Cardiac muscle cell (in vitro differentiated cells and primary cell): ENCODE results near the gene MARCHF10. TPM values are rescaled to one million over a fixed set of nuclear protein-coding genes. Genes with fewer than 3 reads are reported as not detected.
"Not testable (repeated sequence)": the region's sequence is repeated elsewhere in the genome, so short reads cannot be mapped to it uniquely, and the experiment has no call there.

Experiments
- DNase-seq, 2 donors: peaks; one replicate each; pipeline versions ENCODE4 v3.0.0 to v3.0.0-alpha.2; 2010 to 2017; ENCODE audit warnings: low read depth in 1 of 2, low spot score in 1 of 2
- H3K27ac ChIP-seq: fragments of 200-600 bp; sonication (generic); 2 replicates; pipeline ENCODE4 v1.5.1; 2016
- H3K27me3 ChIP-seq: fragments of 200-600 bp; sonication (generic); 2 replicates; pipeline ENCODE4 v1.6.0; 2016; ENCODE audit warnings: control low read depth
- H3K36me3 ChIP-seq: fragments of 200-600 bp; sonication (generic); 2 replicates; pipeline ENCODE4 v1.5.1; 2016; ENCODE audit warnings: control low read depth
- H3K4me1 ChIP-seq: fragments of 200-600 bp; sonication (generic); 2 replicates; pipeline ENCODE4 v1.8.1; 2017; ENCODE audit warnings: low read depth, mild to moderate bottlenecking, mixed run types
- H3K4me3 ChIP-seq: fragments of 200-600 bp; sonication (generic); 2 replicates; pipeline ENCODE4 v1.5.1; 2016; ENCODE audit warnings: mild to moderate bottlenecking
- H3K9me3 ChIP-seq: fragments of 200-600 bp; sonication (generic); 2 replicates; pipeline ENCODE4 v1.5.1; 2017; ENCODE audit warnings: low read depth, mild to moderate bottlenecking, control low read depth
- CTCF ChIP-seq: IDR thresholded peaks from 2 replicates; pipeline ENCODE4 v1.5.1; 2012; ENCODE audit warnings: low read depth, mild to moderate bottlenecking, low read length
- polyA plus RNA-seq: library from polyadenylated mRNA; unstranded; fragments of >200 nt; fragmentation: Nextera tagmentation; extraction: Ambion mirVana; gene quantifications from 2 replicates; pipeline ENCODE4 v1.2.1, GENCODE V29; 2016
- total RNA-seq: library from RNA; depleted of rRNA; stranded (reverse); fragments of >200 nt; gene quantifications from 2 replicates; pipeline ENCODE4 v1.2.3, GENCODE V29; 2016

Gene MARCHF10
- total and polyA plus RNA-seq, 2 experiments from 2014 or later = 0.77 to 1.1 TPM

GRCh38 chr17:62692721-62693431, 115.2 kb downstream of the MARCHF10 start:
- Histone ChIP-seq H3K36me3 (no peaks in the 10 kb centered on the region), H3K27ac (no peak overlapping the region), H3K27me3 (no peaks in the 10 kb centered on the region), H3K4me1 (peaks cover 5% of the 10 kb centered on the region), H3K4me3 (no peak overlapping the region), H3K9me3 (no peaks in the 10 kb centered on the region)
- DNase-seq = peak; percentile 54 to 56
- peak; percentile 61 for TF ChIP-seq CTCF

GRCh38 chr17:62692159-62692651, 115.9 kb downstream of the MARCHF10 start:
- H3K27me3 ChIP-seq = no peaks in the 10 kb centered on the region
- no peaks in the 10 kb centered on the region for H3K36me3 ChIP-seq
- H3K4me3 ChIP-seq = no peak overlapping the region
- no peak overlapping the region for H3K27ac ChIP-seq
- no peaks in the 10 kb centered on the region for H3K9me3 ChIP-seq
- TF ChIP-seq CTCF = no peak
- no peak for DNase-seq
- peaks cover 2% of the 10 kb centered on the region for H3K4me1 ChIP-seq

GRCh38 chr17:62691589-62691915, 116.6 kb downstream of the MARCHF10 start:
- DNase-seq, H3K9me3 ChIP-seq, H3K36me3 ChIP-seq, H3K4me3 ChIP-seq, H3K27me3 ChIP-seq, H3K4me1 ChIP-seq, H3K27ac ChIP-seq: not testable (repeated sequence)

GRCh38 chr17:62690168-62690897, 117.8 kb downstream of the MARCHF10 start:
- no peak for DNase-seq
- no peak for TF ChIP-seq CTCF
- H3K36me3 ChIP-seq = no peaks in the 10 kb centered on the region

GRCh38 chr17:62689441-62690167, 118.5 kb downstream of the MARCHF10 start:
- TF ChIP-seq CTCF = no peak
- DNase-seq = no peak
- Histone ChIP-seq H3K9me3 (no peaks in the 10 kb centered on the region), H3K4me3 (no peak overlapping the region), H3K4me1 (no peaks in the 10 kb centered on the region), H3K36me3 (peaks cover under 1% of the 10 kb centered on the region), H3K27me3 (no peaks in the 10 kb centered on the region), H3K27ac (no peak overlapping the region)

More at GRCh38 chr17:62690168-62690897, 117.8 kb downstream of the MARCHF10 start:
- no peak overlapping the region for H3K4me3 ChIP-seq
- no peaks in the 10 kb centered on the region for H3K9me3 ChIP-seq
- no peaks in the 10 kb centered on the region for H3K27me3 ChIP-seq
- H3K4me1 ChIP-seq = no peaks in the 10 kb centered on the region
- H3K27ac ChIP-seq = no peak overlapping the region
